Mesothelial cell of epicardium (in vitro differentiated cells): ENCODE data around the gene ERCC6. TPM values are rescaled to one million over a fixed set of nuclear protein-coding genes. Genes with fewer than 3 reads are reported as not detected.

Experiments
- DNase-seq, 2 experiments: peaks; one replicate each; pipeline ENCODE4 v3.0.0; 2021; ENCODE audit warnings: low spot score in 2 of 2; ENCODE audit not compliant: unreplicated experiment in 2 of 2
- H3K27ac Mint-ChIP-seq: 2 replicates; pipeline ENCODE4 v1.8.0; 2021; ENCODE audit warnings: mixed read lengths
- H3K27me3 Mint-ChIP-seq: 2 replicates; pipeline ENCODE4 v1.8.0; 2021; ENCODE audit warnings: low read depth, mixed read lengths
- H3K36me3 Mint-ChIP-seq: 2 replicates; pipeline ENCODE4 v1.8.0; 2021; ENCODE audit warnings: mixed read lengths
- H3K4me1 Mint-ChIP-seq: 2 replicates; pipeline ENCODE4 v1.8.0; 2021; ENCODE audit warnings: mixed read lengths
- H3K4me3 Mint-ChIP-seq: 2 replicates; pipeline ENCODE4 v1.8.0; 2021; ENCODE audit warnings: mild to moderate bottlenecking, moderate library complexity, mixed read lengths
- H3K9me3 Mint-ChIP-seq: 2 replicates; pipeline ENCODE4 v1.8.0; 2021; ENCODE audit warnings: mixed read lengths
- CTCF ChIP-seq: fragments of 200-600 bp; sonication (generic); IDR thresholded peaks from one replicate; pipeline ENCODE4 v1.5.0; 2021; ENCODE audit warnings: antibody characterized with exemption; ENCODE audit not compliant: unreplicated experiment
- total RNA-seq: library from RNA; stranded (reverse); gene quantifications from 3 replicates; pipeline ENCODE4 v1.2.1, GENCODE V29; 2021

Gene ERCC6
- total RNA-seq, 1 donor from 2014 or later, result 35.4 TPM

DNA sequence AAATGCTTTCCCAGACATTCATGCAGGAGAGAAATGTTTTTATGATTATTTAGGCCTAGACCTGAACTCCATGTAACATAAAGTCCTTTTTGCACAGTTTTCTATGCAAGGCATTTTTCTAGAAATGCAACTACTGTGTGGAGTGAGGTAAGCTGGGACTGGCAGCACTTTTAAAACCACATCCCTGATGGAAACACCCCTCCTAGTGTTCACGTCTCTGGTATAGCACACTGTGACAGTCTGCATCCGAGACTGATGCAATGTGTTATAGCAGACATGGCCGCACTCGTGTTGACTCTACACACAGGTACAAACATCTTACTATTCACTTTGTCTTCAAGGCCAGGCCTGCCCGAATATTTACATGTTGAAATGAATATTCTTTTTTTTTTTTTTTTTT lies 19.3 kb upstream of the ERCC6 start:
- Mint-ChIP-seq H3K9me3 (peaks cover 18% of the 10 kb centered on the region), H3K4me3 (no peak overlapping the region)

GRCh38 chr10:49557681-49558080 lies 18.8 kb upstream of the ERCC6 start:
- H3K4me3 Mint-ChIP-seq, result no peak overlapping the region
- peaks cover 23% of the 10 kb centered on the region for H3K9me3 Mint-ChIP-seq
- H3K4me1 Mint-ChIP-seq, result no peaks in the 10 kb centered on the region
- TF ChIP-seq CTCF, result no peak
- H3K27ac Mint-ChIP-seq, result no peak overlapping the region
- no peaks in the 10 kb centered on the region for H3K36me3 Mint-ChIP-seq
- DNase-seq, result no peak
- peaks cover 5% of the 10 kb centered on the region for H3K27me3 Mint-ChIP-seq

More for the DNA sequence above, 19.3 kb upstream of the ERCC6 start:
- no peak for DNase-seq
- H3K27me3 Mint-ChIP-seq, result peaks cover 5% of the 10 kb centered on the region
- no peak overlapping the region for H3K27ac Mint-ChIP-seq
- no peaks in the 10 kb centered on the region for H3K4me1 Mint-ChIP-seq
- TF ChIP-seq CTCF, result no peak
- no peaks in the 10 kb centered on the region for H3K36me3 Mint-ChIP-seq

DNA sequence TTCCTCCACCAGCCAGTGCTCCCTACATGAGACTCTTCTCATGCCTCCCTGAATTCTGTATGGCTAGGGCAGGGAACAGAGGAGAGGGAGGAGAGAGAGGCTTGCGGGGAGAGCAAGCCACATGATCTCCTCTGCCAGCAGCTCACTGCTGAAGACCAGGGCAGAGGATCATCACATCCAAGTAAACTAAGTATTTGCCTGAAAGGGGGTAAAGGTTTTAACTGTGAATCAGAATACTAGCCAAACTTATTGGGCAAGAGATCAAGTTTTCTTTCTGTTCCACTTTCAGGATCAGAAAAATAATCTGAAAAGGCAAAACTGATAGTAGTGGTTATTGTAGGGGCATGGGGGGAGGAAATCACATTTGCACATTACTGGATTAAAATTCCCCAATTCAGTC lies 17.8 kb upstream of the ERCC6 start:
- peaks cover 27% of the 10 kb centered on the region for H3K9me3 Mint-ChIP-seq
- TF ChIP-seq CTCF, result no peak
- DNase-seq, result no peak
- peaks cover 7% of the 10 kb centered on the region for H3K4me1 Mint-ChIP-seq
- H3K4me3 Mint-ChIP-seq, result no peak overlapping the region
- no peaks in the 10 kb centered on the region for H3K36me3 Mint-ChIP-seq
- H3K27ac Mint-ChIP-seq, result no peak overlapping the region
- H3K27me3 Mint-ChIP-seq, result peaks cover 5% of the 10 kb centered on the region

DNA sequence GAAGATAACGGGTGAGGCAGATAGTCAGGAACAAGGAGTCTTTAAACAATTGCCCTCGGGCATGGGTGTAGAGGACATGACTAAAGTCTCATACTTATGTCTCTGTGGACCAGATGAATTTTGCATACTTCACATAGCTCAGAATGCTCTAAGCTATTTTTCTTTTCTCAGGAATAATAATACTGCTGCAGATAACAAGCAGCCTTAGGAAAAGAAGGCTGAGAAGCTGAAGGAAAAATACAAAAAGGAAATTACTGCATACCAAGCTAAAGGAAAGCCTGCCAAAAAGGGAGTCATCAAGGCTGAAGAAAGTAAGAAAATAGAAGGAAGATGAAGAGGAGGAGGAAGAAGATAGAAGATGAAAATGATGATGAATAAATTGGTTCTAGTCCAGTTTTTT lies 13.4 kb upstream of the ERCC6 start:
- TF ChIP-seq CTCF, result no peak
- Mint-ChIP-seq H3K9me3 (peaks cover 27% of the 10 kb centered on the region), H3K27me3 (no peaks in the 10 kb centered on the region), H3K36me3 (no peaks in the 10 kb centered on the region), H3K4me3 (no peak overlapping the region), H3K4me1 (peaks cover 13% of the 10 kb centered on the region), H3K27ac (peak overlapping the region; percentile 89)
- DNase-seq, result no peak

DNA sequence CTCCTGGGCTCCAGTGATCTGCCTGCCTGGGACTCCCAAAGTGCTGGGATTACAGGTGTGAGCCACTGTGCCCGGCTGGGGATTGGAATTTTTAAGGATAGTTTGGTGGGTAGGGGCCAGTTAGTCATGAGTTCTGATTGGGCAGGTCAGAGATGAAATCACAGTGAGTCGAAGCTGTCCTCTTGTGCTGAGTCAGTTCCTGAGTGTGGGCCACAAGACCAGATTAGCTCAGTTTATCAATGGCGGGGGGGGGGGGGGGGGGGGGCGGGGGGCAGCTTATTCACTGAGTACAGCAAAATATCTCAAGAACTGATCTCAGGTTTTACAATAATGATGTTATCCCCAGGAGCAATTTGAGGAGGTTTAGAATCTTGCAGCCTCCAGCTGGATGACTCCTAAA lies 11.6 kb upstream of the ERCC6 start:
- peaks cover 13% of the 10 kb centered on the region for H3K4me1 Mint-ChIP-seq
- H3K4me3 Mint-ChIP-seq, result no peak overlapping the region
- H3K9me3 Mint-ChIP-seq, result peaks cover 25% of the 10 kb centered on the region
- no peak for TF ChIP-seq CTCF
- peaks cover 3% of the 10 kb centered on the region for H3K36me3 Mint-ChIP-seq
- no peak for DNase-seq
- no peaks in the 10 kb centered on the region for H3K27me3 Mint-ChIP-seq
- H3K27ac Mint-ChIP-seq, result no peak overlapping the region
